K562 (cell line): ENCODE data around the gene RNF39. TPM values are rescaled to one million over a fixed set of nuclear protein-coding genes. Genes with fewer than 3 reads are reported as not detected.

Experiments used
- ATAC-seq: fragments of 200-7000 bp; cut with Tn5 transposase; 3 replicates; pipeline ENCODE4 v1.9.1; 2020; ENCODE audit warnings: moderate library complexity
- BruUV-seq: library from RNA; stranded (reverse); fragments of 400-500 nt; replicated peaks from 2 replicates; lab custom pipeline; 2021; lab: Mats Ljungman, UMichigan
- CTCF ChIA-PET: fragments of 300-600 bp; formaldehyde crosslinking; extraction: SDS; loops from one replicate; lab custom pipeline; 2021; ENCODE audit warnings: low intra/inter-chr PET ratio; lab: Yijun Ruan, JAX
- POLR2A ChIA-PET: fragments of 300-600, 350-650 bp; sonication (Branson Sonifier 250); formaldehyde crosslinking; extraction: SDS; loops from one replicate; lab custom pipeline; 2021; ENCODE audit warnings: antibody characterized with exemption, inconsistent platforms; lab: Yijun Ruan, JAX
- DNase-seq, 4 experiments: peaks; one replicate each; pipeline versions ENCODE4 v3.0.0 to v3.0.0-alpha.2; 2011 to 2018; ENCODE audit warnings: low spot score in 3 of 4, mixed read lengths in 3 of 4; ENCODE audit errors: extremely low read depth in 1 of 4
- FAIRE-seq: peaks from 2 replicates; lab custom pipeline; 2011; peaks lifted over from hg19 to GRCh38; lab: Jason Lieb, UNC
- H2AFZ ChIP-seq: 2 replicates; pipeline ENCODE4 v1.6.0; 2011; ENCODE audit warnings: low read depth, low read length, control low read depth, inconsistent platforms
- H3K27ac ChIP-seq: fragments of 200-600 bp; 3 replicates; pipeline ENCODE4 v1.8.0; 2011; ENCODE audit warnings: low read depth, mild to moderate bottlenecking, control low read depth, inconsistent platforms, low read length, moderate library complexity, mixed read lengths; ENCODE audit errors: extremely low read depth
- H3K27me3 ChIP-seq, 2 experiments: fragments of 300-600 bp in 1 of 2; 2 replicates in 1 of 2; 3 replicates in 1 of 2; pipeline versions ENCODE4 v1.6.0 to v1.8.0; 2011; ENCODE audit warnings: inconsistent platforms in 2 of 2, low read length in 2 of 2, mild to moderate bottlenecking in 1 of 2, mixed read lengths in 1 of 2, moderate library complexity in 1 of 2; ENCODE audit not compliant: control insufficient read depth in 2 of 2, insufficient read depth in 2 of 2
- H3K36me3 ChIP-seq: fragments of 300-600 bp; 3 replicates; pipeline ENCODE4 v1.8.0; 2011; ENCODE audit warnings: mild to moderate bottlenecking, low read length, inconsistent platforms; ENCODE audit not compliant: control insufficient read depth, insufficient read depth
- H3K4me1 ChIP-seq, 2 experiments: fragments of 200-600 bp in 1 of 2; replicated peaks in 1 of 2; 2 replicates in 1 of 2; 3 replicates in 1 of 2; pipeline versions ENCODE4 v1.5.1 to v1.8.0; 2011; ENCODE audit warnings: inconsistent platforms in 2 of 2, low read length in 2 of 2, mild to moderate bottlenecking in 1 of 2, mixed read lengths in 1 of 2, moderate library complexity in 1 of 2; ENCODE audit not compliant: control insufficient read depth in 2 of 2, insufficient read depth in 2 of 2
- H3K4me2 ChIP-seq: 2 replicates; pipeline ENCODE4 v1.6.1; 2011; ENCODE audit warnings: low read length, control low read depth, inconsistent platforms, mixed read lengths; ENCODE audit not compliant: insufficient read depth
- H3K4me3 ChIP-seq: fragments of 200-600 bp; sonication (generic), shearing (Covaris generic); 2 replicates; pipeline ENCODE4 v1.5.1; 2016; ENCODE audit warnings: control low read depth, inconsistent platforms
- H3K79me2 ChIP-seq: fragments of 200-600 bp; 3 replicates; pipeline ENCODE4 v1.8.0; 2011; ENCODE audit warnings: low read length, inconsistent platforms; ENCODE audit not compliant: control insufficient read depth, insufficient read depth
- H3K9ac ChIP-seq, 2 experiments: 2 replicates each; pipeline versions ENCODE4 v1.6.0 to v1.6.1; 2011; ENCODE audit warnings: low read depth in 2 of 2, low read length in 2 of 2, control low read depth in 1 of 2, inconsistent platforms in 1 of 2, mild to moderate bottlenecking in 1 of 2, mixed read lengths in 1 of 2; ENCODE audit not compliant: insufficient read depth in 1 of 2
- H3K9me1 ChIP-seq: one replicate; pipeline ENCODE4 v1.6.0; 2011; ENCODE audit warnings: inconsistent platforms, mild to moderate bottlenecking, low read length, moderate library complexity; ENCODE audit not compliant: control insufficient read depth, insufficient read depth
- H3K9me3 ChIP-seq: replicated peaks from 2 replicates; pipeline ENCODE4 v1.5.1; 2011; ENCODE audit warnings: low read depth, low read length, inconsistent platforms; ENCODE audit not compliant: control insufficient read depth, insufficient read depth
- H4K20me1 ChIP-seq: replicated peaks from 2 replicates; pipeline ENCODE4 v1.6.1; 2011; ENCODE audit warnings: low read length, inconsistent platforms, mixed read lengths; ENCODE audit not compliant: control insufficient read depth, insufficient read depth
- HNRNPK ChIP-seq: fragments of 200-400 bp; formaldehyde crosslinking; IDR thresholded peaks from one replicate; pipeline ENCODE4 v1.6.1; 2018; ENCODE audit warnings: mild to moderate bottlenecking, low read depth, low read length; ENCODE audit not compliant: poor library complexity, severe bottlenecking
- HOXB6 ChIP-seq: fragments of 250-450 bp; sonication (Bioruptor Pico); IDR thresholded peaks from 2 replicates; pipeline ENCODE4 v1.5.1; 2022; ENCODE audit warnings: mild to moderate bottlenecking, borderline replicate concordance
- KLF10 ChIP-seq: fragments of 250-450 bp; sonication (Bioruptor Pico); IDR thresholded peaks from 2 replicates; pipeline ENCODE4 v1.6.1; 2021; ENCODE audit warnings: matching md5 sums
- NFE2L1 ChIP-seq: fragments of 450-650 bp; IDR thresholded peaks from 2 replicates; pipeline ENCODE4 v1.6.1; 2016; ENCODE audit warnings: missing genetic modification characterization, low read depth, mild to moderate bottlenecking, missing compliant biosample characterization, moderate library complexity, borderline replicate concordance
- NFYB ChIP-seq: IDR thresholded peaks from 2 replicates; pipeline ENCODE4 v1.6.1; 2011; ENCODE audit warnings: mild to moderate bottlenecking, moderate library complexity; ENCODE audit not compliant: insufficient read length; ENCODE audit errors: extremely low read depth
- PHF21A ChIP-seq: fragments of 450-650 bp; IDR thresholded peaks from 2 replicates; pipeline ENCODE4 v1.6.1; 2017; ENCODE audit warnings: low read depth, borderline replicate concordance
- RAD21 ChIP-seq, 2 experiments: fragments of 250-450 bp in 1 of 2; fragments of 450-650 bp in 1 of 2; sonication (Bioruptor Pico) in 1 of 2; formaldehyde crosslinking in 1 of 2; IDR thresholded peaks in 1 of 2; conservative IDR thresholded peaks in 1 of 2; 2 replicates each; pipeline versions ENCODE4 v1.4.0 to v1.8.0; 2020 to 2022; ENCODE audit warnings: mild to moderate bottlenecking in 2 of 2, moderate library complexity in 1 of 2
- SMAD3 ChIP-seq: fragments of 450-650 bp; formaldehyde crosslinking; conservative IDR thresholded peaks from 2 replicates; pipeline ENCODE4 v1.4.0; 2020; ENCODE audit warnings: mild to moderate bottlenecking
- SMC3 ChIP-seq: conservative IDR thresholded peaks from 2 replicates; pipeline ENCODE4 v1.6.1; 2011; ENCODE audit warnings: low read depth, low read length, improper control_type of control experiment; ENCODE audit not compliant: insufficient read depth
- WHSC1 ChIP-seq: IDR thresholded peaks from one replicate; pipeline ENCODE4 v1.6.1; 2012; ENCODE audit warnings: low read length, control low read depth, inconsistent platforms
- WGBS: fragments of 100-300 bp; shearing (Covaris generic); methylation state at CpG from one replicate; pipeline ENCODE4 v1.1.6; 2016; ENCODE audit warnings: low coverage, mixed read lengths; ENCODE audit not compliant: insufficient coverage; ENCODE audit errors: missing lambda C conversion rate; 5-methylcytosine and 5-hydroxymethylcytosine counted together
- in situ Hi-C: fragments of 300-500 bp; cut with MboI; formaldehyde crosslinking; loops from 4 replicates; pipeline ENCODE4 v1.15.0; 2018; ENCODE audit warnings: inconsistent platforms, mixed read lengths
- intact Hi-C: fragments of 100-400 bp; cut with micrococcal nuclease; formaldehyde crosslinking; loops from 2 replicates; pipeline ENCODE4 v1.14.2; 2022
- polyA plus RNA-seq, 8 experiments: library from polyadenylated mRNA; depleted of rRNA in 4 of 8; stranded (reverse) in 5 of 8; unstranded in 3 of 8; fragments of >200 nt; fragmentation: Nextera tagmentation in 2 of 8; fragmentation: Illumina TruSeq in 1 of 8; extraction: Ambion mirVana in 2 of 8; extraction: Trizol in 1 of 8; gene quantifications; 2 replicates each; pipeline versions ENCODE4 v1.2.1 to v1.2.3, GENCODE V29; 2011 to 2014; ENCODE audit warnings: inconsistent platforms in 1 of 8, missing spikeins in 1 of 8
- total RNA-seq, 7 experiments: library from RNA; depleted of rRNA in 6 of 7; stranded (reverse); fragments of >200 nt in 6 of 7; fragmentation: Illumina TruSeq in 2 of 7; extraction: Trizol in 2 of 7; gene quantifications; 2 replicates each; pipeline versions ENCODE4 v1.2.1 to v1.2.3, GENCODE V29; 2011 to 2021; ENCODE audit warnings: low replicate concordance in 1 of 7
- TF ChIP-seq, protein P1 (sequence below): sonication (generic); IDR thresholded peaks from 2 replicates; pipeline ENCODE4 v1.6.1; 2016
- TF ChIP-seq, protein P2 (sequence below): fragments of 450-650 bp; conservative IDR thresholded peaks from 2 replicates; pipeline ENCODE4 v1.6.1; 2016; ENCODE audit warnings: missing genetic modification characterization, low read depth, mild to moderate bottlenecking, missing compliant biosample characterization, moderate library complexity
- TF ChIP-seq, protein P3 (sequence below): fragments of 200-800 bp; sonication (Bioruptor generic); IDR thresholded peaks from 2 replicates; pipeline ENCODE4 v1.6.1; 2017; ENCODE audit warnings: missing genetic modification characterization, missing compliant biosample characterization

The RNF39 gene
- total and polyA plus RNA-seq, 9 of the 15 experiments (the other 6 are each of a cell fraction or from before 2014, with no cell fraction given), result not detected

DNA sequence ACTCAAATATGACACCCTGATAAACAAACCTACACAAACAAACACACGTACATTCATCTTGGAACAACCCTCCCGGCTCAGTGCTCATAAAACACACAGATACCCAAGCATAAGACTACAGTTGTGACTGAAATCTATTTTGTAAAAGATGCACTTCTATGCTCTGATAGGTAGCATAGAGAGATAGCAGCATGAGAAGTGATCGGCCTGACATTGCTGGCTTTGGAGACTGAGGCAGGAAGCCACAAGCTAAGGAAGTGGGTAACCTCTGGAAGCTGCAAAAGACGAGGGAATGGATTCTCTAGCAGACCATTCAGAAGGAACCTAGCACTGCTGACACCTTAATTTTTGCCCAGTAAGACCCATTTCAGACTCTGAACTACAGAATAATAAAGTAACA lies 1.6 kb upstream of the RNF39 start (continued):
- TF ChIP-seq SMAD3, result no peak
- no peak for TF ChIP-seq NFYB
- TF ChIP-seq, protein P1, sequence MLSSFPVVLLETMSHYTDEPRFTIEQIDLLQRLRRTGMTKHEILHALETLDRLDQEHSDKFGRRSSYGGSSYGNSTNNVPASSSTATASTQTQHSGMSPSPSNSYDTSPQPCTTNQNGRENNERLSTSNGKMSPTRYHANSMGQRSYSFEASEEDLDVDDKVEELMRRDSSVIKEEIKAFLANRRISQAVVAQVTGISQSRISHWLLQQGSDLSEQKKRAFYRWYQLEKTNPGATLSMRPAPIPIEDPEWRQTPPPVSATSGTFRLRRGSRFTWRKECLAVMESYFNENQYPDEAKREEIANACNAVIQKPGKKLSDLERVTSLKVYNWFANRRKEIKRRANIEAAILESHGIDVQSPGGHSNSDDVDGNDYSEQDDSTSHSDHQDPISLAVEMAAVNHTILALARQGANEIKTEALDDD, result no peak
- TF ChIP-seq KLF10 (CRISPR knock-in tag), result no peak
- TF ChIP-seq, all 486 proteins: peak for 0

DNA sequence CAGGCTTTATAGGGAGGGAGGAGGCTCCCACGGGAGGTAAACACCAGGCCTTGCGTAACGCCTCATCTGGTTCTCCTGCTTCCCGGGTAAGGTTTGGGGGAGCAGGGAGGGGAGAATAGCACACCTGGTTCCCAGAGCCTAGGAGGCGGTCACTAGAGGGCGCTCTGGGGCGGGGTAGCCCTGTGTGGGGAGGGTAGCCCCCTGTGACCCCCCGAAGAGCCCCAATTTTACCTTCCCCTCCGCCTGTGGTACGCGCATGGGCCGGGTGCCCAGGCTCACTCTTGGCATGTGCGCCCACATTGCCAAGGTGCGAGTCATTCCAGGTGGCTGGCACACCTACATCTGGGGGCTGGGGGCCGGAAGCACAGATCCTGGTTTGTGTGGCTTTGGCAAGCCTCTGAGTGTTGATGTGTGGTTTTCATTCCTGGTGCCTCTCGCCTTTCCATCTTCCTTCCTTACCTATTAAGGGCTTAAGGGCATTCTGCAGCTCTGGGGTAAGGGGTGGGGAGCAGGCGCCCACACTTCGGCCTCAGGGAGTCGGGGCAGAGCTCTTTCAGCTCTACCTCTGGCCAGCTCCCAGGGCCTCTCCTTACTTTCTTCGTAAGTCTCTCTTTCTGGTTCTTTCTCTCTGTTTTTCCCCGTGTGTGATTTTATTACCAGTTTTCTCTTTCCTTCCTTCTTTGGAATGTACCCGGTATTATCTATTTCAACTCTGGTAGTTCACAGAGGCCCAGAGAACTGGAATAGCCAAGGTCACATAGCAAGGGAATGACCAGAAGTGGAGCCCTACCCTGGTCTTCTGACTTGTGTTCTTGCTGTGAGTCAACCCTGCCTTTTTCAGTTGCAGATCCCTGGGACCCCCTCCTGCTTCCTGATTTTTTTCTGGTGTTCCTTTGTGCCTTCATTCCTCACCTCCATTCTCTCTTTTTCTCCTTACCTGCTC lies 492 bp upstream of the RNF39 start:
- ChIA-PET CTCF (interaction anchor here (0.8 kb wide), 1 partner anchor 55 kb away, joined by 3 read pairs; no protein-coding TSS in a partner anchor), POLR2A (interaction anchor here (1.2 to 1.5 kb wide), 2 partner anchors 9 to 11 kb away, joined by 3 to 4 read pairs; partner anchors contain the start of gene PPP1R11)
- Histone ChIP-seq H3K4me2 (no peak overlapping the region), H3K9me1 (no peaks in the 10 kb centered on the region), H3K4me1 (peaks cover 0 to 26% of the 10 kb centered on the region in 2 experiments; a peak in 2 of 5 replicates), H3K79me2 (no peaks in the 10 kb centered on the region), H3K4me3 (no peak overlapping the region), H3K27ac (no peak overlapping the region), H2AFZ (no peak overlapping the region), H3K27me3 (peaks cover 25 to 44% of the 10 kb centered on the region in 2 experiments; a peak in 4 of 5 replicates), H3K9me3 (no peaks in the 10 kb centered on the region), H3K9ac (no peak overlapping the region), H3K36me3 (no peaks in the 10 kb centered on the region), H4K20me1 (0 out of 2 replicates have a peak, but pooled peaks cover 4% of the 10 kb centered on the region)
- in situ Hi-C loops (no loop called here), intact Hi-C loops (no loop called here)
- peak; percentile 79 for ATAC-seq
- BruUV-seq, result no TSS peak
- WGBS, result 24% methylated on average over 20 of the region's 22 CpGs
- peak; percentile 37 for FAIRE-seq
- DNase-seq, result peak; percentile 40 to 62 (median 61)
- TF ChIP-seq, protein P2, sequence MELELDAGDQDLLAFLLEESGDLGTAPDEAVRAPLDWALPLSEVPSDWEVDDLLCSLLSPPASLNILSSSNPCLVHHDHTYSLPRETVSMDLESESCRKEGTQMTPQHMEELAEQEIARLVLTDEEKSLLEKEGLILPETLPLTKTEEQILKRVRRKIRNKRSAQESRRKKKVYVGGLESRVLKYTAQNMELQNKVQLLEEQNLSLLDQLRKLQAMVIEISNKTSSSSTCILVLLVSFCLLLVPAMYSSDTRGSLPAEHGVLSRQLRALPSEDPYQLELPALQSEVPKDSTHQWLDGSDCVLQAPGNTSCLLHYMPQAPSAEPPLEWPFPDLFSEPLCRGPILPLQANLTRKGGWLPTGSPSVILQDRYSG (tag), result no peak
- 0 out of 2 replicates have a peak, but pooled peaks have one; percentile 3 for TF ChIP-seq SMC3
- no peak for TF ChIP-seq PHF21A
- TF ChIP-seq NFE2L1, result no peak
- peak in 1 of 2 experiments; percentile 36; a peak in 2 of 4 replicates for TF ChIP-seq RAD21 (CRISPR knock-in tag; conservative IDR thresholded peaks at IDR 0.05 in 1 of 2, IDR thresholded peaks at IDR 0.05 in 1 of 2)
- no peak for TF ChIP-seq HNRNPK
- no peak for TF ChIP-seq WHSC1
- TF ChIP-seq HOXB6, result no peak
- TF ChIP-seq, protein P3, sequence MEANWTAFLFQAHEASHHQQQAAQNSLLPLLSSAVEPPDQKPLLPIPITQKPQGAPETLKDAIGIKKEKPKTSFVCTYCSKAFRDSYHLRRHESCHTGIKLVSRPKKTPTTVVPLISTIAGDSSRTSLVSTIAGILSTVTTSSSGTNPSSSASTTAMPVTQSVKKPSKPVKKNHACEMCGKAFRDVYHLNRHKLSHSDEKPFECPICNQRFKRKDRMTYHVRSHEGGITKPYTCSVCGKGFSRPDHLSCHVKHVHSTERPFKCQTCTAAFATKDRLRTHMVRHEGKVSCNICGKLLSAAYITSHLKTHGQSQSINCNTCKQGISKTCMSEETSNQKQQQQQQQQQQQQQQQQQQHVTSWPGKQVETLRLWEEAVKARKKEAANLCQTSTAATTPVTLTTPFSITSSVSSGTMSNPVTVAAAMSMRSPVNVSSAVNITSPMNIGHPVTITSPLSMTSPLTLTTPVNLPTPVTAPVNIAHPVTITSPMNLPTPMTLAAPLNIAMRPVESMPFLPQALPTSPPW (CRISPR knock-in tag), result peak; percentile 26; the same call in 1 of the 2 replicates
